B cell (primary cell): ENCODE data around the gene B3GAT3. TPM values are rescaled to one million over a fixed set of nuclear protein-coding genes. Genes with fewer than 3 reads are reported as not detected.

Experiments used
- ATAC-seq: fragments of 200-7000 bp; cut with Tn5 transposase; one replicate; pipeline ENCODE4 v1.10.0; 2021; ENCODE audit warnings: low read depth, mild to moderate bottlenecking, moderate number of reproducible peaks, moderate library complexity
- CTCF ChIA-PET: fragments of 350-600 bp; sonication (Branson Sonifier 250); formaldehyde crosslinking; loops from one replicate; lab custom pipeline; 2021; ENCODE audit warnings: antibody characterized with exemption, inconsistent platforms; lab: Charles Lee
- POLR2A ChIA-PET: fragments of 350-600 bp; sonication (Branson Sonifier 250); formaldehyde crosslinking; loops from one replicate; lab custom pipeline; 2021; ENCODE audit warnings: antibody characterized with exemption; lab: Charles Lee
- DNase-seq: peaks from one replicate; pipeline ENCODE4 v3.0.0; 2013
- H2AFZ ChIP-seq: 2 replicates; pipeline ENCODE4 v1.6.1; 2012; ENCODE audit warnings: mild to moderate bottlenecking, low read depth, low read length; ENCODE audit not compliant: insufficient read depth, poor library complexity, severe bottlenecking
- H3K27ac ChIP-seq, 2 donors: 1 replicate in 1 of 2; 2 replicates in 1 of 2; pipeline ENCODE4 v1.5.1; 2012 to 2013; ENCODE audit warnings: low read length in 2 of 2, mild to moderate bottlenecking in 2 of 2, moderate library complexity in 1 of 2
- H3K27me3 ChIP-seq, 4 experiments: fragments of 200-600 bp in 1 of 4; sonication (generic) in 1 of 4; replicated peaks in 1 of 4; 1 replicate in 2 of 4; 2 replicates in 2 of 4; pipeline versions ENCODE4 v1.6.1 to v1.7.0; 2013 to 2016; ENCODE audit warnings: low read length in 3 of 4, mild to moderate bottlenecking in 2 of 4, mixed read lengths in 1 of 4, moderate library complexity in 1 of 4; ENCODE audit not compliant: insufficient read depth in 4 of 4, control insufficient read depth in 3 of 4; ENCODE audit errors: control extremely low read depth in 1 of 4
- H3K36me3 ChIP-seq, 2 experiments: replicated peaks in 1 of 2; 1 replicate in 1 of 2; 2 replicates in 1 of 2; pipeline versions ENCODE4 v1.6.1 to v1.7.1; 2013; ENCODE audit warnings: low read length in 1 of 2; ENCODE audit not compliant: insufficient read depth in 2 of 2, control insufficient read depth in 1 of 2; ENCODE audit errors: control extremely low read depth in 1 of 2, extremely low read depth in 1 of 2
- H3K4me1 ChIP-seq, 2 donors: fragments of 200-600 bp in 1 of 2; sonication (generic) in 1 of 2; 1 replicate in 1 of 2; 2 replicates in 1 of 2; pipeline versions ENCODE4 v1.5.1 to v1.6.1; 2013 to 2017; ENCODE audit warnings: low read length in 2 of 2; ENCODE audit not compliant: control insufficient read depth in 2 of 2, insufficient read depth in 2 of 2
- H3K4me2 ChIP-seq: replicated peaks from 2 replicates; pipeline ENCODE3; 2012; ENCODE audit warnings: mild to moderate bottlenecking, low read depth, low read length; ENCODE audit not compliant: poor library complexity, severe bottlenecking
- H3K4me3 ChIP-seq, 5 experiments: fragments of 200-600 bp in 1 of 5; sonication (generic) in 1 of 5; 1 replicate in 3 of 5; 2 replicates in 2 of 5; pipeline versions ENCODE4 v1.5.1 to v1.7.0; 2011 to 2016; ENCODE audit warnings: low read length in 4 of 5, mild to moderate bottlenecking in 4 of 5, low read depth in 2 of 5, control low read depth in 1 of 5, moderate library complexity in 1 of 5; ENCODE audit not compliant: insufficient read depth in 1 of 5; ENCODE audit errors: control extremely low read depth in 1 of 5, extremely low read depth in 1 of 5
- H3K79me2 ChIP-seq: fragments of 200-600 bp; sonication (generic); one replicate; pipeline ENCODE4 v1.6.0; 2016; ENCODE audit warnings: low read length; ENCODE audit not compliant: control insufficient read depth, insufficient read depth
- H3K9ac ChIP-seq: fragments of 200-600 bp; sonication (generic); 2 replicates; pipeline ENCODE4 v1.6.1; 2017; ENCODE audit warnings: mild to moderate bottlenecking, low read length, moderate library complexity
- H3K9me3 ChIP-seq, 3 donors: one replicate each; pipeline versions ENCODE4 v1.6.1 to v1.7.1; 2013; ENCODE audit warnings: low read length in 2 of 3; ENCODE audit not compliant: control insufficient read depth in 2 of 3, insufficient read depth in 1 of 3; ENCODE audit errors: control extremely low read depth in 1 of 3
- H4K20me1 ChIP-seq: 2 replicates; pipeline ENCODE4 v1.6.0; 2012; ENCODE audit warnings: mild to moderate bottlenecking, low read length; ENCODE audit not compliant: insufficient read depth, control insufficient read depth, poor library complexity, severe bottlenecking
- H3K27ac Mint-ChIP-seq: one replicate; pipeline ENCODE4 v1.8.0; 2021; ENCODE audit warnings: mixed read lengths
- H3K27me3 Mint-ChIP-seq: one replicate; pipeline ENCODE4 v1.8.0; 2021; ENCODE audit warnings: mixed read lengths
- H3K4me1 Mint-ChIP-seq: one replicate; pipeline ENCODE4 v1.8.0; 2021; ENCODE audit warnings: mixed read lengths
- H3K4me3 Mint-ChIP-seq: one replicate; pipeline ENCODE4 v1.8.0; 2021; ENCODE audit warnings: mixed read lengths
- H3K9me3 Mint-ChIP-seq: one replicate; pipeline ENCODE4 v1.8.0; 2022; ENCODE audit warnings: mixed read lengths; ENCODE audit not compliant: insufficient read depth
- EZH2 ChIP-seq: IDR thresholded peaks from 2 replicates; pipeline ENCODE4 v1.6.1; 2012; ENCODE audit warnings: borderline replicate concordance, low read depth, mild to moderate bottlenecking, moderate library complexity, low read length; ENCODE audit not compliant: insufficient read depth, poor library complexity, severe bottlenecking
- WGBS: methylation state at CpG from one replicate; pipeline ENCODE4 v1.1.5; 2013; ENCODE audit warnings: missing lambda C conversion rate; ENCODE audit not compliant: insufficient coverage; 5-methylcytosine and 5-hydroxymethylcytosine counted together
- intact Hi-C: fragments of 100-400 bp; cut with micrococcal nuclease; formaldehyde crosslinking; loops from one replicate; pipeline ENCODE4 v1.10.0; 2022
- polyA plus RNA-seq: library from polyadenylated mRNA; depleted of rRNA; stranded (reverse); fragments of >200 nt; gene quantifications from 2 replicates; pipeline ENCODE4 v1.2.3, GENCODE V29; 2012
- total RNA-seq, 2 donors: library from RNA; stranded (reverse); fragments of 120-200 nt in 1 of 2; gene quantifications; 1 replicate in 1 of 2; 2 replicates in 1 of 2; pipeline versions ENCODE4 v1.2.3 to v1.2.4, GENCODE V29; 2013 to 2022
- TF ChIP-seq, protein P1 (sequence below): fragments of 200-600 bp; IDR thresholded peaks from one replicate; pipeline ENCODE4 v1.8.0; 2022; ENCODE audit warnings: antibody characterized with exemption, mild to moderate bottlenecking

Gene B3GAT3
- total and polyA plus RNA-seq, 2 donors (not counting 1 experiment from before 2014, with no cell fraction given): 66.6 to 89.3 TPM

DNA sequence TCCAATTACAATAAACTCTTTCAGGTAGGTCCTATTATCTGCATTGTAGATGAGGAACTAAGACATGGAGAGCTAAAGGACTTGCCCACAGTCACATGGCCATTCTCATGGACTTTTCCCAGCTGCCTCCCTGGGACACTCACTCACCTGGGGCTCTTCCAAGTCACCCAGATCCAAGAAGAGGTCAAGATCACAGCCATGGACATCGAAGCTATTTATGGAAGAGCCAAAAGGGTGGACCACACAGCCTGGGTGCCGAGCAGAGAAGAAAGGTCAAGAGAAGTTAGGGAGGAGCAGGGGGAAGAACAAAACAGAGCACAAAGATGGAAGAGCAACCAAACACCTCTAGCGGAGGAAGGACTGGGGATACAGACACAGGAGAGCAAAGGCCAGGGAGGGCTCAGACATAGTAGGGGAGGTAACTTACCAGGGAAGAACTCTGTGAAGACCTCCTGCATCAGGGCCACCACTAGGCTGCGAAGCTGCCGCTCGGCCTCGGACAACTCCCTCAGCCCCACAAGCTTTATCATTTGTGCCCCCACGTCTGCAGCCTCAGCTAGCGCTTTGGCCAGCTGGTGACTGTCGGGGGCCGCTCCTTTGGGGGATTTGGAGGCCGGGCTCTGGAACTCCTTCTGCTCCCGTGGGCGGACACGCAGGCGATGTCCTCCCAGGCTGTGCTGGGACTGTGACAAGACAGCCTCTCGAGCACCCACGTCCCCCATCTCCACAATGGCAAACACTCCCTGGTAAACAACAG, 40.6 kb downstream of the B3GAT3 start:
- H3K4me1 Mint-ChIP-seq: peaks cover 3% of the 10 kb centered on the region
- H3K4me3 Mint-ChIP-seq: no peak overlapping the region
- TF ChIP-seq, protein P1, sequence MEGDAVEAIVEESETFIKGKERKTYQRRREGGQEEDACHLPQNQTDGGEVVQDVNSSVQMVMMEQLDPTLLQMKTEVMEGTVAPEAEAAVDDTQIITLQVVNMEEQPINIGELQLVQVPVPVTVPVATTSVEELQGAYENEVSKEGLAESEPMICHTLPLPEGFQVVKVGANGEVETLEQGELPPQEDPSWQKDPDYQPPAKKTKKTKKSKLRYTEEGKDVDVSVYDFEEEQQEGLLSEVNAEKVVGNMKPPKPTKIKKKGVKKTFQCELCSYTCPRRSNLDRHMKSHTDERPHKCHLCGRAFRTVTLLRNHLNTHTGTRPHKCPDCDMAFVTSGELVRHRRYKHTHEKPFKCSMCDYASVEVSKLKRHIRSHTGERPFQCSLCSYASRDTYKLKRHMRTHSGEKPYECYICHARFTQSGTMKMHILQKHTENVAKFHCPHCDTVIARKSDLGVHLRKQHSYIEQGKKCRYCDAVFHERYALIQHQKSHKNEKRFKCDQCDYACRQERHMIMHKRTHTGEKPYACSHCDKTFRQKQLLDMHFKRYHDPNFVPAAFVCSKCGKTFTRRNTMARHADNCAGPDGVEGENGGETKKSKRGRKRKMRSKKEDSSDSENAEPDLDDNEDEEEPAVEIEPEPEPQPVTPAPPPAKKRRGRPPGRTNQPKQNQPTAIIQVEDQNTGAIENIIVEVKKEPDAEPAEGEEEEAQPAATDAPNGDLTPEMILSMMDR: no peak
- TF ChIP-seq EZH2: no peak
- H3K4me1 ChIP-seq: no peaks in the 10 kb centered on the region
- H3K27me3 ChIP-seq: no peaks in the 10 kb centered on the region
- no peaks in the 10 kb centered on the region for H3K27me3 Mint-ChIP-seq
- peaks cover 1 to 51% of the 10 kb centered on the region in 2 experiments for H3K36me3 ChIP-seq
- no peak overlapping the region for H3K27ac Mint-ChIP-seq
- H3K4me3 ChIP-seq: no peak overlapping the region
- intact Hi-C loops: no loop called here
- CTCF ChIA-PET: interaction anchor here (1.0 kb wide), 1 partner anchor 10 kb away, joined by 4 read pairs; the partner anchor contains the start of gene TUT1
- over 99% methylated on average over 9 of the region's 18 CpGs for WGBS
- no peak for ATAC-seq
- no peaks in the 10 kb centered on the region for H3K9me3 Mint-ChIP-seq
- DNase-seq: no peak
- no peak overlapping the region for H3K4me2 ChIP-seq
- peaks cover 8% of the 10 kb centered on the region for H4K20me1 ChIP-seq
- H3K79me2 ChIP-seq: peaks cover 37% of the 10 kb centered on the region
- H3K27ac ChIP-seq: no peak overlapping the region
- no peaks in the 10 kb centered on the region for H3K9me3 ChIP-seq
- H2AFZ ChIP-seq: no peak overlapping the region
- H3K9ac ChIP-seq: no peak overlapping the region
- POLR2A ChIA-PET: no interaction called here

DNA sequence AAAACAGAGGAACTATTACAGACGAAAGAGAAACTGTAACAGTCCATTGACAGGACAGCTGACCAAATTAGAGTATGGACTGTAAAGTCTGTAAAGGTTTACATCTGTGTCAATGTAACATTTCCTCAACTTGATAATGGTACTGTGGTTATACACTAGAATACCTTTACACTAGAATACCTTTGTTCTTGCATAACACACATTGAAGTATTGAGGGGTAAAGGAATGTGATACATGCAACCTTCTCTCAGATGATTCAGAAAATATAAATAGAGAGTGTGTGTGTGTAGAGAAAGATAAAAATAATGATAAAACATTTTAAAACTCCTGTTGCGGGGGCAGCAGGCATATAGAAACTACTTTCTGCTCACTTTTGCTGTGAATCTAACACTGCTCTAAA, 42.5 kb downstream of the B3GAT3 start:
- H3K4me3 ChIP-seq: no peak overlapping the region
- no peaks in the 10 kb centered on the region for H3K27me3 ChIP-seq
- no peak overlapping the region for H3K4me2 ChIP-seq
- no peak for ATAC-seq
- no peak overlapping the region for H3K27ac ChIP-seq
- no peak overlapping the region for H3K9ac ChIP-seq
- WGBS: no CpG with 5 or more reads among the region's 2 CpGs
- peaks cover 5 to 11% of the 10 kb centered on the region in 2 donors for H3K4me1 ChIP-seq
- Mint-ChIP-seq H3K27me3 (no peaks in the 10 kb centered on the region), H3K9me3 (no peaks in the 10 kb centered on the region), H3K27ac (no peak overlapping the region), H3K4me1 (peaks cover 9% of the 10 kb centered on the region), H3K4me3 (no peak overlapping the region)
- intact Hi-C loops: no loop called here
- DNase-seq: no peak
- POLR2A ChIA-PET: no interaction called here
- TF ChIP-seq EZH2: no peak
- TF ChIP-seq, protein P1: no peak
- CTCF ChIA-PET: interaction anchor here (0.5 to 2.8 kb wide), 2 partner anchors 12 to 14 kb away, joined by 4 to 10 read pairs; partner anchors contain the start of gene TUT1
- peaks cover 1 to 46% of the 10 kb centered on the region in 2 experiments for H3K36me3 ChIP-seq
- no peak overlapping the region for H2AFZ ChIP-seq
- H4K20me1 ChIP-seq: no peaks in the 10 kb centered on the region
- peaks cover 21% of the 10 kb centered on the region for H3K79me2 ChIP-seq
- no peaks in the 10 kb centered on the region for H3K9me3 ChIP-seq
